SK-N-SH (cell line): Measurements from ENCODE around the gene ERICH3. TPM values are rescaled to one million over a fixed set of nuclear protein-coding genes. Genes with fewer than 3 reads are reported as not detected.

ENCODE experiments used
- CTCF ChIA-PET: fragments of 300-600, 350-600 bp; formaldehyde crosslinking; extraction: SDS; loops from one replicate; lab custom pipeline; 2021; lab: Yijun Ruan, JAX
- POLR2A ChIA-PET: fragments of 350-600 bp; sonication (Branson Sonifier 250); formaldehyde crosslinking; extraction: SDS; loops from one replicate; lab custom pipeline; 2020; ENCODE audit warnings: antibody characterized with exemption, inconsistent platforms; lab: Yijun Ruan, JAX
- DNase-seq: peaks from one replicate; pipeline ENCODE4 v3.0.0; 2012
- H2AFZ ChIP-seq: fragments of 200-600 bp; sonication (generic); 2 replicates; pipeline ENCODE4 v1.8.1; 2016; ENCODE audit warnings: antibody characterized with exemption, mild to moderate bottlenecking, low read depth
- H3F3A ChIP-seq: fragments of 200-600 bp; sonication (generic); replicated peaks from 2 replicates; pipeline ENCODE3; 2016; ENCODE audit warnings: antibody characterized with exemption, mild to moderate bottlenecking; ENCODE audit not compliant: insufficient read depth
- H3K27ac ChIP-seq, 2 experiments: fragments of 200-500 bp in 1 of 2; fragments of 200-600 bp in 1 of 2; sonication (Bioruptor generic) in 1 of 2; sonication (generic), shearing (Covaris generic) in 1 of 2; 2 replicates each; pipeline versions ENCODE4 v1.5.1 to v1.6.1; 2014 to 2016; ENCODE audit warnings: low read depth in 2 of 2, inconsistent platforms in 1 of 2, low read length in 1 of 2, mild to moderate bottlenecking in 1 of 2, mixed read lengths in 1 of 2
- H3K27me3 ChIP-seq: fragments of 200-600 bp; sonication (generic), shearing (Covaris generic); 2 replicates; pipeline ENCODE4 v1.6.1; 2016; ENCODE audit warnings: mixed run types; ENCODE audit not compliant: insufficient read depth
- H3K36me3 ChIP-seq, 2 experiments: fragments of 200-500 bp in 1 of 2; fragments of 200-600 bp in 1 of 2; sonication (Bioruptor generic) in 1 of 2; sonication (generic) in 1 of 2; replicated peaks in 1 of 2; 2 replicates each; pipeline versions ENCODE3 to v1.5.1; 2014 to 2016; ENCODE audit warnings: low read length in 1 of 2, mild to moderate bottlenecking in 1 of 2; ENCODE audit not compliant: insufficient read depth in 2 of 2, control insufficient read depth in 1 of 2
- H3K4me1 ChIP-seq, 2 experiments: fragments of 200-500 bp in 1 of 2; fragments of 200-600 bp in 1 of 2; sonication (Bioruptor generic) in 1 of 2; sonication (generic), shearing (Covaris generic) in 1 of 2; 2 replicates each; pipeline versions ENCODE4 v1.5.1 to v1.6.1; 2014 to 2016; ENCODE audit warnings: low read depth in 1 of 2, low read length in 1 of 2, mixed run types in 1 of 2; ENCODE audit not compliant: insufficient read depth in 2 of 2, control insufficient read depth in 1 of 2
- H3K4me2 ChIP-seq: fragments of 200-600 bp; sonication (generic), shearing (Covaris generic); 2 replicates; pipeline ENCODE4 v1.6.1; 2017; ENCODE audit warnings: mixed run types
- H3K4me3 ChIP-seq, 2 experiments: fragments of 200-500 bp in 1 of 2; fragments of 200-600 bp in 1 of 2; sonication (Bioruptor generic) in 1 of 2; sonication (generic), shearing (Covaris generic) in 1 of 2; 2 replicates each; pipeline versions ENCODE4 v1.5.1 to v1.8.1; 2014 to 2016; ENCODE audit warnings: low read depth in 2 of 2, inconsistent platforms in 1 of 2, low read length in 1 of 2, mild to moderate bottlenecking in 1 of 2, mixed read lengths in 1 of 2, moderate library complexity in 1 of 2
- H3K79me2 ChIP-seq: fragments of 200-600 bp; sonication (generic); 2 replicates; pipeline ENCODE4 v1.8.1; 2017; ENCODE audit warnings: mild to moderate bottlenecking; ENCODE audit not compliant: insufficient read depth
- H3K9ac ChIP-seq: fragments of 200-600 bp; sonication (generic); 2 replicates; pipeline ENCODE4 v1.6.1; 2017; ENCODE audit warnings: mixed run types
- H3K9me2 ChIP-seq: fragments of 200-600 bp; sonication (generic); 2 replicates; pipeline ENCODE4 v1.6.1; 2017; ENCODE audit warnings: mixed run types
- H3K9me3 ChIP-seq: fragments of 200-600 bp; sonication (generic); 2 replicates; pipeline ENCODE4 v1.6.1; 2017; ENCODE audit warnings: mixed run types, mild to moderate bottlenecking, moderate library complexity
- H4K20me1 ChIP-seq: fragments of 200-600 bp; sonication (generic); 2 replicates; pipeline ENCODE4 v1.6.1; 2017; ENCODE audit warnings: mild to moderate bottlenecking, mixed run types; ENCODE audit not compliant: insufficient read depth
- ELF1 ChIP-seq: IDR thresholded peaks from 2 replicates; pipeline ENCODE4 v1.4.0; 2012
- EP300 ChIP-seq, 2 experiments: IDR thresholded peaks; 2 replicates each; pipeline versions ENCODE4 v1.4.0 to v1.6.1; 2012; ENCODE audit warnings: borderline replicate concordance in 1 of 2, low read depth in 1 of 2, low read length in 1 of 2
- EZH2phosphoT487 ChIP-seq: fragments of 200-600 bp; sonication (generic); IDR thresholded peaks from 2 replicates; pipeline ENCODE4 v1.6.1; 2017; ENCODE audit warnings: low read depth, mixed run types, mild to moderate bottlenecking, antibody characterized with exemption, moderate library complexity, borderline replicate concordance
- FOXJ3 ChIP-seq: sonication (generic); formaldehyde crosslinking; IDR thresholded peaks from 2 replicates; pipeline ENCODE4 v1.5.1; 2020; ENCODE audit warnings: mild to moderate bottlenecking, missing genetic modification reagents
- FOXM1 ChIP-seq: IDR thresholded peaks from 2 replicates; pipeline ENCODE4 v1.4.0; 2012; ENCODE audit warnings: low read depth, mild to moderate bottlenecking
- GABPA ChIP-seq: IDR thresholded peaks from 2 replicates; pipeline ENCODE4 v1.4.0; 2012; ENCODE audit warnings: low read depth, mild to moderate bottlenecking
- GATA2 ChIP-seq: sonication (generic); formaldehyde crosslinking; IDR thresholded peaks from 2 replicates; pipeline ENCODE4 v1.5.0; 2020; ENCODE audit warnings: mild to moderate bottlenecking, missing genetic modification reagents
- JUND ChIP-seq: IDR thresholded peaks from 2 replicates; pipeline ENCODE4 v1.4.0; 2012
- MEF2A ChIP-seq: IDR thresholded peaks from 2 replicates; pipeline ENCODE4 v1.4.0; 2012; ENCODE audit warnings: low read depth, borderline replicate concordance
- NFIC ChIP-seq: IDR thresholded peaks from 2 replicates; pipeline ENCODE4 v1.4.0; 2012; ENCODE audit warnings: borderline replicate concordance
- POLR2AphosphoS5 ChIP-seq: IDR thresholded peaks from 2 replicates; pipeline ENCODE4 v1.6.1; 2012; ENCODE audit warnings: low read depth, low read length
- RFX5 ChIP-seq: IDR thresholded peaks from 2 replicates; pipeline ENCODE4 v1.6.1; 2012; ENCODE audit warnings: mild to moderate bottlenecking, improper control_type of control experiment, low read length
- RXRA ChIP-seq: IDR thresholded peaks from 2 replicates; pipeline ENCODE4 v1.4.0; 2012; ENCODE audit warnings: low read depth, mild to moderate bottlenecking, borderline replicate concordance
- SMC3 ChIP-seq: IDR thresholded peaks from 2 replicates; pipeline ENCODE4 v1.6.1; 2012; ENCODE audit warnings: low read depth, low read length, improper control_type of control experiment
- TCF12 ChIP-seq: IDR thresholded peaks from 2 replicates; pipeline ENCODE4 v1.4.0; 2012
- WGBS: methylation state at CpG from one replicate; pipeline ENCODE4 v1.1.6; 2017; ENCODE audit warnings: low lambda C conversion rate; 5-methylcytosine and 5-hydroxymethylcytosine counted together
- polyA plus RNA-seq, 3 experiments: library from polyadenylated mRNA; depleted of rRNA; stranded (reverse); fragments of >200 nt; gene quantifications; 2 replicates each; pipeline ENCODE4 v1.2.3, GENCODE V29; 2012
- TF ChIP-seq, protein P1 (sequence below): IDR thresholded peaks from 2 replicates; pipeline ENCODE4 v1.4.0; 2012; ENCODE audit warnings: low read depth, borderline replicate concordance
- TF ChIP-seq, protein P2 (sequence below): fragments of 150-350 bp; IDR thresholded peaks from 2 replicates; pipeline ENCODE4 v1.6.1; 2017; ENCODE audit warnings: antibody characterized with exemption, low read length, low read depth, borderline replicate concordance
- TF ChIP-seq, protein P3 (sequence below): fragments of 200-600 bp; sonication (generic); IDR thresholded peaks from 2 replicates; pipeline ENCODE4 v1.6.1; 2017; ENCODE audit warnings: antibody characterized with exemption, mild to moderate bottlenecking, moderate library complexity

ERICH3 gene
- polyA plus RNA-seq, 1 of the 3 experiments (the other 2 are of a cell fraction): not detected

DNA sequence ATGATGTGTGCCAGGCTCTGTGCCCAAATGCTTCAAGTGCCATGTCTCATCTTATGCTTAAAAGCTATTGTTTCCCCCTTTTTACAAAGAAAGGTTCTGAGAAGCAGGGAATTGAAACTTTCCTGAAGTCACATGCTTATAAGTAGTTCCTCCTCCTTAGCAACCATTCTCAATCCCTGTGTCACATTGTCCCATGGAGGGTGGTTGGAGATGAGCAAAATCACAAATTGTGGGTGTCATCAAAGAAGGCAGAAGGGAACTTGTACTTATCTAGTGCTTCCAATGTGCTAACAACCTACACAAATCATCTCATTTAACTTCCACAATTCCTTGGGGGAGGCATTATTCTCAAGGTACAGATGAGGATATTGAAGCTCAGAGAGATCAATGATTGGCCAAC, 10.1 kb upstream of the ERICH3 start (continued):
- TF ChIP-seq RXRA: no peak
- TF ChIP-seq, protein P1, sequence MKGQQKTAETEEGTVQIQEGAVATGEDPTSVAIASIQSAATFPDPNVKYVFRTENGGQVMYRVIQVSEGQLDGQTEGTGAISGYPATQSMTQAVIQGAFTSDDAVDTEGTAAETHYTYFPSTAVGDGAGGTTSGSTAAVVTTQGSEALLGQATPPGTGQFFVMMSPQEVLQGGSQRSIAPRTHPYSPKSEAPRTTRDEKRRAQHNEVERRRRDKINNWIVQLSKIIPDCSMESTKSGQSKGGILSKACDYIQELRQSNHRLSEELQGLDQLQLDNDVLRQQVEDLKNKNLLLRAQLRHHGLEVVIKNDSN: no peak
- no peak for TF ChIP-seq GABPA

DNA sequence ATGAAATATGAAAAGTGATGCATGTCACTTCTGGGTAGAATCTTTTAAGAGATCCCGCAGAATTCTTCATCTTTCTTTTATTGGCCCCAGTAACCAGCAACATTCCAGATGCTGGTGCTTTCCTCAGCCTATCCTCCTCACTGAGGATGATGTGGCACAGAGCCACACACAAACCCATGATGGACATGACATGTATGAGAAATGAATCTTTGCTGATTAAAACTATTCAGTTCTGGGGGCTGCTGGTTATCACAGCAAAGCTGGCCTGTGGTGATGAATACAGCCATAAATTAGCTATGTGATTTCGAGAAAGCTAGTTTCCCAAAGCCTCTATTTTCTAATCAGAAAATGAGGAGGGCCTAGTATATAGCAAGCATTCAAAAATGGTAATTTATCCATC, 8.3 kb upstream of the ERICH3 start:
- Histone ChIP-seq H3K36me3 (no peaks in the 10 kb centered on the region), H3K9me3 (no peaks in the 10 kb centered on the region), H3K4me3 (no peak overlapping the region), H3K27me3 (no peaks in the 10 kb centered on the region), H3K27ac (no peak overlapping the region), H3F3A (no peaks in the 10 kb centered on the region), H3K79me2 (no peaks in the 10 kb centered on the region), H4K20me1 (no peaks in the 10 kb centered on the region), H2AFZ (no peak overlapping the region), H3K9ac (no peak overlapping the region), H3K9me2 (no peaks in the 10 kb centered on the region), H3K4me1 (no peaks in the 10 kb centered on the region; a peak in 1 of 4 replicates), H3K4me2 (no peak overlapping the region)
- ChIA-PET POLR2A (interaction anchor here (1.0 kb wide), 1 partner anchor 175 kb away, joined by 3 read pairs; no protein-coding TSS in a partner anchor), CTCF (no interaction called here)
- no peak for TF ChIP-seq EZH2phosphoT487
- TF ChIP-seq FOXM1: no peak
- TF ChIP-seq RXRA: no peak
- TF ChIP-seq JUND: no peak
- TF ChIP-seq, protein P2, sequence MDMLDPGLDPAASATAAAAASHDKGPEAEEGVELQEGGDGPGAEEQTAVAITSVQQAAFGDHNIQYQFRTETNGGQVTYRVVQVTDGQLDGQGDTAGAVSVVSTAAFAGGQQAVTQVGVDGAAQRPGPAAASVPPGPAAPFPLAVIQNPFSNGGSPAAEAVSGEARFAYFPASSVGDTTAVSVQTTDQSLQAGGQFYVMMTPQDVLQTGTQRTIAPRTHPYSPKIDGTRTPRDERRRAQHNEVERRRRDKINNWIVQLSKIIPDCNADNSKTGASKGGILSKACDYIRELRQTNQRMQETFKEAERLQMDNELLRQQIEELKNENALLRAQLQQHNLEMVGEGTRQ: no peak
- no peak for TF ChIP-seq ELF1
- TF ChIP-seq GATA2 (CRISPR knock-in tag): no peak
- no peak for TF ChIP-seq NFIC
- TF ChIP-seq, protein P3, sequence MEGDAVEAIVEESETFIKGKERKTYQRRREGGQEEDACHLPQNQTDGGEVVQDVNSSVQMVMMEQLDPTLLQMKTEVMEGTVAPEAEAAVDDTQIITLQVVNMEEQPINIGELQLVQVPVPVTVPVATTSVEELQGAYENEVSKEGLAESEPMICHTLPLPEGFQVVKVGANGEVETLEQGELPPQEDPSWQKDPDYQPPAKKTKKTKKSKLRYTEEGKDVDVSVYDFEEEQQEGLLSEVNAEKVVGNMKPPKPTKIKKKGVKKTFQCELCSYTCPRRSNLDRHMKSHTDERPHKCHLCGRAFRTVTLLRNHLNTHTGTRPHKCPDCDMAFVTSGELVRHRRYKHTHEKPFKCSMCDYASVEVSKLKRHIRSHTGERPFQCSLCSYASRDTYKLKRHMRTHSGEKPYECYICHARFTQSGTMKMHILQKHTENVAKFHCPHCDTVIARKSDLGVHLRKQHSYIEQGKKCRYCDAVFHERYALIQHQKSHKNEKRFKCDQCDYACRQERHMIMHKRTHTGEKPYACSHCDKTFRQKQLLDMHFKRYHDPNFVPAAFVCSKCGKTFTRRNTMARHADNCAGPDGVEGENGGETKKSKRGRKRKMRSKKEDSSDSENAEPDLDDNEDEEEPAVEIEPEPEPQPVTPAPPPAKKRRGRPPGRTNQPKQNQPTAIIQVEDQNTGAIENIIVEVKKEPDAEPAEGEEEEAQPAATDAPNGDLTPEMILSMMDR: no peak
- TF ChIP-seq FOXJ3 (CRISPR knock-in tag): no peak
- TF ChIP-seq SMC3: no peak
- TF ChIP-seq MEF2A: no peak
- no peak for TF ChIP-seq TCF12
- TF ChIP-seq EP300 (IDR thresholded peaks at IDR 0.05; ENCODE audit: borderline replicate concordance in 1 of 2, low read depth in 1 of 2, low read length in 1 of 2): no peak
- TF ChIP-seq POLR2AphosphoS5: no peak
- no peak for TF ChIP-seq RFX5
- 54% methylated on average over 2 of the region's 2 CpGs for WGBS
- DNase-seq: no peak
